ENCODE results near the gene ERI3. TPM values are rescaled to one million over a fixed set of nuclear protein-coding genes. Genes with fewer than 3 reads are reported as not detected.

Gene ERI3
- total and polyA plus RNA-seq, 10 of the 15 experiments (the other 5 are each of a cell fraction or from before 2014, with no cell fraction given), result 20.6 to 90.4 (median 41.2) TPM

DNA sequence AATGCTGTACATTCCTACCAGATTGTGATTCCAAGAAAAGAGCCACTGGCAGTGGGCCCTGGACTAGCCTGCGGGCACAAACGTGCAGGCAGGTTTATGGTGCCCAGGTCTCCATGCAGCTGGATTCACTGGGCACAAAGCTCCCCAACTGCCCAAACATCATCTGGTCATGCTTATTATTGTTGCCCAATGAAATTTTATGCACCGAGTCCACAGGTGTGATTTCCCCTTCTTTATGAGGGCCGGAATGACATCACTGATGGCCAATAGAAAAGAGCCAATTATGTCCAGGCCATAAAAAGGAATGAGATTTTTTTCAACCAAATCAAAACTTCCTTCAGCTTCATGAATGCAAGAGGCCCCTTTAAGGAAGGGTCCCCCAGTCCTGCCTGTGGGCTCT is 66.2 kb downstream of the ERI3 start:
- TF ChIP-seq EGR1 (IDR thresholded peaks at IDR 0.05; ENCODE audit: borderline replicate concordance in 1 of 2, low read depth in 2 of 2, low read length in 2 of 2), result no peak
- no peak for TF ChIP-seq TAF1 (IDR thresholded peaks at IDR 0.05; ENCODE audit: borderline replicate concordance, low read depth, low read length)
- no peak for TF ChIP-seq MXI1 (IDR thresholded peaks at IDR 0.05; ENCODE audit: low read depth, low read length)
- no peak for TF ChIP-seq LARP7 (IDR thresholded peaks at IDR 0.05)
- TF ChIP-seq EED (IDR thresholded peaks at IDR 0.05; ENCODE audit: low read depth), result no peak
- TF ChIP-seq ZSCAN29 (IDR thresholded peaks at IDR 0.05), result no peak
- TF ChIP-seq, protein P1, sequence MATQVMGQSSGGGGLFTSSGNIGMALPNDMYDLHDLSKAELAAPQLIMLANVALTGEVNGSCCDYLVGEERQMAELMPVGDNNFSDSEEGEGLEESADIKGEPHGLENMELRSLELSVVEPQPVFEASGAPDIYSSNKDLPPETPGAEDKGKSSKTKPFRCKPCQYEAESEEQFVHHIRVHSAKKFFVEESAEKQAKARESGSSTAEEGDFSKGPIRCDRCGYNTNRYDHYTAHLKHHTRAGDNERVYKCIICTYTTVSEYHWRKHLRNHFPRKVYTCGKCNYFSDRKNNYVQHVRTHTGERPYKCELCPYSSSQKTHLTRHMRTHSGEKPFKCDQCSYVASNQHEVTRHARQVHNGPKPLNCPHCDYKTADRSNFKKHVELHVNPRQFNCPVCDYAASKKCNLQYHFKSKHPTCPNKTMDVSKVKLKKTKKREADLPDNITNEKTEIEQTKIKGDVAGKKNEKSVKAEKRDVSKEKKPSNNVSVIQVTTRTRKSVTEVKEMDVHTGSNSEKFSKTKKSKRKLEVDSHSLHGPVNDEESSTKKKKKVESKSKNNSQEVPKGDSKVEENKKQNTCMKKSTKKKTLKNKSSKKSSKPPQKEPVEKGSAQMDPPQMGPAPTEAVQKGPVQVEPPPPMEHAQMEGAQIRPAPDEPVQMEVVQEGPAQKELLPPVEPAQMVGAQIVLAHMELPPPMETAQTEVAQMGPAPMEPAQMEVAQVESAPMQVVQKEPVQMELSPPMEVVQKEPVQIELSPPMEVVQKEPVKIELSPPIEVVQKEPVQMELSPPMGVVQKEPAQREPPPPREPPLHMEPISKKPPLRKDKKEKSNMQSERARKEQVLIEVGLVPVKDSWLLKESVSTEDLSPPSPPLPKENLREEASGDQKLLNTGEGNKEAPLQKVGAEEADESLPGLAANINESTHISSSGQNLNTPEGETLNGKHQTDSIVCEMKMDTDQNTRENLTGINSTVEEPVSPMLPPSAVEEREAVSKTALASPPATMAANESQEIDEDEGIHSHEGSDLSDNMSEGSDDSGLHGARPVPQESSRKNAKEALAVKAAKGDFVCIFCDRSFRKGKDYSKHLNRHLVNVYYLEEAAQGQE (IDR thresholded peaks at IDR 0.05; ENCODE audit: low read depth, low read length), result no peak
- no peak for TF ChIP-seq RAD21 (IDR thresholded peaks at IDR 0.05; ENCODE audit: insufficient read depth, low read depth, low read length)
- BruUV-seq (replicated peaks), result no TSS peak
- H3K36me3 ChIP-seq (ENCODE audit: control insufficient read depth in 2 of 2, insufficient read depth in 2 of 2, low read length in 1 of 2), result peaks cover 0 to 3% of the 10 kb centered on the region in 2 experiments; a peak in 2 of 4 replicates
- no peak for FAIRE-seq
- no peaks in the 10 kb centered on the region for H3K4me1 ChIP-seq (ENCODE audit: control insufficient read depth, insufficient read depth, low read length)
- ChIA-PET SMC1A (ENCODE audit: uncharacterized antibody, unreplicated experiment) (no interaction called here), CTCF (no interaction called here), RAD21 (ENCODE audit: unreplicated experiment) (no interaction called here), POLR2A (no interaction called here)
- H3K79me2 ChIP-seq (ENCODE audit: control insufficient read depth, insufficient read depth, low read length), result no peaks in the 10 kb centered on the region
- no peaks in the 10 kb centered on the region for H3K9me3 ChIP-seq (replicated peaks; ENCODE audit: control insufficient read depth, insufficient read depth, low read length)
- no peak overlapping the region for H2AFZ ChIP-seq (ENCODE audit: control insufficient read depth, low read depth, low read length)
- H3K27me3 ChIP-seq (replicated peaks in 1 of 2; ENCODE audit: control insufficient read depth in 2 of 2, insufficient read depth in 2 of 2, low read length in 1 of 2), result no peaks in the 10 kb centered on the region
- DNase-seq (ENCODE audit: low read depth, low spot score), result no peak
- ATAC-seq, result no peak
- no peak overlapping the region for H3K27ac ChIP-seq (ENCODE audit: control insufficient read depth, insufficient read depth)
- H3K9ac ChIP-seq (ENCODE audit: control insufficient read depth, insufficient read depth, low read length), result no peak overlapping the region
- no peaks in the 10 kb centered on the region for H4K20me1 ChIP-seq (ENCODE audit: control insufficient read depth, insufficient read depth)
- H3K4me3 ChIP-seq, result no peak overlapping the region
- intact Hi-C loops (cut with micrococcal nuclease; ENCODE audit: unreplicated experiment), result no loop called here
- in situ Hi-C loops (cut with MboI), result no loop called here
- 96% methylated on average over 4 of the region's 4 CpGs for WGBS (ENCODE audit: insufficient coverage, insufficient replicate concordance, low lambda C conversion rate, missing lambda C conversion rate)
- H3K4me2 ChIP-seq (ENCODE audit: control insufficient read depth, insufficient read depth), result no peak overlapping the region

Measured in GM12878 (cell line).